Measurements from ENCODE around the gene SLC38A11.
"Not testable (repeated sequence)": the region's sequence is repeated elsewhere in the genome, so short reads cannot be mapped to it uniquely, and the experiment has no call there.

DNA sequence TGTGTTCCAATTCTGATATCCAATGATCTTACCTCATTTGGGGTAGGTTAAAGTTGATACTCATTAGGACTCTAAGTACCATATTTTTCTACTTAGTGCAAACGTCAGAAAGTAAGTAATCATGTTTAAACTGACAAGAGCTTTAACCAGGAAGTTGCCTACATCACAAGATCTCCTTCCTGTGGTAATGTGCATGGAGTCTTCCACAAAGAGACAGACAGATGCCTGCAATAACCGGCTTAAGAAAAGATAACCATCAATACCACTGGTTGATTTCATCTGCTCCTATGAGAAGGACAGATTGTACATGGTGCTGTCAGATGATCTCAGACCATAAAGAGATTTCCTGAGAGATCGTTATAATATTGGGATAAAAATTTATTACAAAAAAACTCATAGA lies 33.5 kb upstream of the SLC38A11 start:
- TF ChIP-seq CTCF (IDR thresholded peaks at IDR 0.05); EP300 (IDR thresholded peaks at IDR 0.05; ENCODE audit: low read depth): not testable (repeated sequence)
